GM18505 (cell line): Measurements from ENCODE around the gene WDR70.
"Not testable (repeated sequence)": the region's sequence is repeated elsewhere in the genome, so short reads cannot be mapped to it uniquely, and the experiment has no call there.

ENCODE experiments used
- ATAC-seq: cut with Tn5 transposase; IDR thresholded peaks from one replicate; pipeline ENCODE4 v1.9.1; 2021; ENCODE audit not compliant: unreplicated experiment
- POLR2A ChIP-seq: IDR thresholded peaks from 4 replicates; pipeline ENCODE4 v1.6.1; 2011; ENCODE audit warnings: borderline replicate concordance; ENCODE audit not compliant: insufficient read depth, insufficient read length; ENCODE audit errors: extremely low read depth

WDR70 gene

DNA sequence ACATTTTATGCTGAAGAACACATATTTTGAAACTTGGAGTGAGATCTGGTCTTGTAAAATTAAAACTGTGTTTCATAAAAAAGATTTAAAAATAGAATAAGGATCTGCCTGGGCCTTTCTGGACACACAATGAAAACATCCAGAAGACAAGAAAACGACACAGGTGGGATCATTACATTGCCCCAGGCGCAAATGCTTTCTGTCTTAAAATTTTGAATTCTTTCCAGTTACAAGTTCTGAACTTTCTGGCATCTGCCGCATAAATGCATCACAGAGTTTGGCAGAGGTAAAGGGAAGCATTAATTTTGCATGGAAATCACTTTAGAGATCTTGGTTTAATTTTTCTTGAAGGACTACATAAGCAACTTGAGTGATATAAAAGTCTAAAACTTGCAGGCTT is 219.6 kb downstream of the WDR70 start:
- no peak for ATAC-seq
- no peak for TF ChIP-seq POLR2A

DNA sequence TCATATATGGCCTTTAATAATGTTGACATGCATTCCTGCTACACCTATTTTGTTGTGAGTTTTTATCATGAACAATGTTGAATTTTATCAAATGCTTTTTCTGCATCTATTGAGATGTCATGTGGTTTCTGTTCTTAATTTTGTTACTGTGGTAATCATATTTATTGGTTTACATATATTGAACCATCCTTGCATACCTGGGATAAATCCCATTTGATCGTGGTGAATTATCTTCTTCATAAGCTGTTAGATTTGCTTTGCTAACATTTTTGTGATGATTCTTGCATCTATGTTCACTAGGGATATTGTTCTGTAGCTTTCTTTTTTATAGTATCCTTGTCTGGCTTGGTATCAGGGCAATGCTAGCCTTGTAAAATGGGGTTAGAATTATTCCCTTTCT is 222.0 kb downstream of the WDR70 start:
- no peak for ATAC-seq

GRCh38 chr5:37603072-37603471 is 224.0 kb downstream of the WDR70 start:
- no peak for ATAC-seq
- TF ChIP-seq POLR2A, result no peak

More for the DNA sequence above, 222.0 kb downstream of the WDR70 start:
- no peak for TF ChIP-seq POLR2A

DNA sequence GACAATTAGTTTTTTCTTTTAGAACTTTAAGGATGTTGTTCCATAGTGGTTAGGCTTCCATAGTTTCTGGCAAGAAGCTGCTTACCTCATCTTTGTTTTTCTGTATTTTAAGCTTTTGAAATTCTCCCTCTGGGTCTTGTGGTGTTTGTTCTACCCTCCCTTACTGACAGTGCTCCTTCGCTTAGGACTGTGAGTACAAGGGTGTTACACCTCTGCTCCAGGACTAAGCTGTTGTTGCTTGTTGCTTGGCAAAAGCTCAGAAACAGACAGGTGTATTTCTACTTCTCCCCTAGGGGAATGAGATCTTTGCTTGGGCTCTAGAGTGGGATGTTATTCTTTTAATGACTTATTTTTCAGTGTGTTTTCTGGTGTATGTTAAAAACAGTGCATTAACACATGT is 225.2 kb downstream of the WDR70 start:
- no peak for ATAC-seq
- TF ChIP-seq POLR2A, result no peak

GRCh38 chr5:37606148-37606547 is 227.0 kb downstream of the WDR70 start:
- no peak for TF ChIP-seq POLR2A
- ATAC-seq, result no peak

DNA sequence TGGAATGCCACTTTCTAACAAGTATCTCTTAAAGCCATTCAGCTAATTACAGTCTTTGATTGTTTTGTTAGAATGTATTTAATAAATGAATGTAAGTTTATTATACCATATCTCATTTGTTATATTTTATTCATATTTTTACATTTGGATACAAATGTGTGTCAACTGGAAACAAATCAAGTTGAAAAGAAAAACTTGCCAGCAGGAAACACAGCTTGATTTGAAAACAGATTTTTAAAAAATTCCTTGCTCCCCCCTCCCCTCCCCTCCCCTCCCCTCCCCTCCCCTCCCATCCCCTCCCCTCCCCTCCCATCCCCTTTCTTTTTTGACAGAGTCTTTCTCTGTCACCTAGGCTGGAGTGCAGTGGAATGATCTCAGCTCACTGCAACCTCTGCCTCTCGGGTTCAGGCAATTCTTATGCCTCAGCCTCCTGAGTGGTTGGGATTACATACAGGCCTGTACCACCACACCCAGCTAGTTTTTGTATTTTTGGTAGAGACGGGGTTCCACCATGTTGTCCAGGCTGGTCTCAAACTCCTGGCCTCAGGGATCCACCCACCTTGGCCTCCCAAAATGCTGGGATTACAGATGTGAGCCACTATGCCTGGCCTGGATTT is 227.6 kb downstream of the WDR70 start:
- no peak for ATAC-seq
- no peak for TF ChIP-seq POLR2A

DNA sequence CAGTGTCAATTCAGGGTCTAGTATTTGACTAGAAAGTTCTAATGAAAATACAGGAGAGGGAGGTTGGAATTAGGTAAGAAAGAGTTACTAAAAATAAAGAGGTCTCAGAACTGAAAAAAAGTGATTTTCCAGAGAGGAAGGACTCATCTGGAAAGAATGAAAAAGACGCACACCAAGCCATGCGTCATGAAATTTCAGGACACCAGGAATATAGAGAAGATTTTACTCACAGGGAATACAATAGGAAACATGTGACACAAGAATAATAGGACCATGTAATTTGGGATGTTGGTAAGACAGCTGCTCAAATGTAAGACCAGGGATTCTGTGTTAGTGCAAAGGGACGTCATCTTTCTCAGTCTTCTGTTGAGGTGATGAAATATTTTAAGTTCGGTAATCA is 236.1 kb downstream of the WDR70 start:
- ATAC-seq, result no peak
- no peak for TF ChIP-seq POLR2A

GRCh38 chr5:37619353-37619752 is 240.2 kb downstream of the WDR70 start:
- no peak for ATAC-seq
- no peak for TF ChIP-seq POLR2A

DNA sequence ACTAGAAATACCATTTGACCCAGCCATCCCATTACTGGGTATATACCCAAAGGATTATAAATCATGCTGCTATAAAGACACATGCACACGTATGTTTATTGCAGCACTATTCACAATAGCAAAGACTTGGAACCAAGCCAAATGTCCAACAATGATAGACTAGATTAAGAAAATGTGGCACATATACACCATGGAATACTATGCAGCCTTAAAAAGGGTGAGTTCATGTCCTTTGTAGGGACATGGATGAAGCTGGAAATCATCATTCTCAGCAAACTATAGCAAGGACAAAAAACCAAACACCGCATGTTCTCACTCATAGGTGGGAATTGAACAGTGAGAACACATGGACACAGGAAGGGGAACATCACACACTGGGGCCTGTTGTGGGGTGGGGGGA is 243.2 kb downstream of the WDR70 start:
- not testable (repeated sequence) for ATAC-seq

GRCh38 chr5:37626266-37626665 is 247.1 kb downstream of the WDR70 start:
- no peak for TF ChIP-seq POLR2A
- no peak for ATAC-seq

- no peak for ATAC-seq
- no peak for TF ChIP-seq POLR2A
Observed at GRCh38 chr5:37628876-37629275, 249.8 kb downstream of the WDR70 start.

DNA sequence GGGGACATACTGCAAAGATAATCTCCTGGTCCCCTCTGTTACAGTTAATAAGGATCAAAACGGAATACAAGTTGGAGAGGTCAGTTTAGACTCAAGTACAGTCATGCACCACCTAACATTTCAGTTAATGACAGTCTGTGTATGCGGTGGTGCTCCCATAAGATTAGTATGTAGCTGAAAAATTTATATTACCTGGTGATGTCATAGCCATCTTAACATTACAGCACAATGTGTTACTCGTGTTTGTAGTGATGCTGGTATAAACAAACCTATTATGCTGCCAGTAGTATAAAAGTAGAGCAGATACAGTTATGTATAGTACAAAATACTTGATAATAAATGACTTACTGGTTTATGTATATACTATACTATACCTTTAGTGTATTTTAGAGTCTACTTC is 252.8 kb downstream of the WDR70 start:
- no peak for ATAC-seq
- no peak for TF ChIP-seq POLR2A

DNA sequence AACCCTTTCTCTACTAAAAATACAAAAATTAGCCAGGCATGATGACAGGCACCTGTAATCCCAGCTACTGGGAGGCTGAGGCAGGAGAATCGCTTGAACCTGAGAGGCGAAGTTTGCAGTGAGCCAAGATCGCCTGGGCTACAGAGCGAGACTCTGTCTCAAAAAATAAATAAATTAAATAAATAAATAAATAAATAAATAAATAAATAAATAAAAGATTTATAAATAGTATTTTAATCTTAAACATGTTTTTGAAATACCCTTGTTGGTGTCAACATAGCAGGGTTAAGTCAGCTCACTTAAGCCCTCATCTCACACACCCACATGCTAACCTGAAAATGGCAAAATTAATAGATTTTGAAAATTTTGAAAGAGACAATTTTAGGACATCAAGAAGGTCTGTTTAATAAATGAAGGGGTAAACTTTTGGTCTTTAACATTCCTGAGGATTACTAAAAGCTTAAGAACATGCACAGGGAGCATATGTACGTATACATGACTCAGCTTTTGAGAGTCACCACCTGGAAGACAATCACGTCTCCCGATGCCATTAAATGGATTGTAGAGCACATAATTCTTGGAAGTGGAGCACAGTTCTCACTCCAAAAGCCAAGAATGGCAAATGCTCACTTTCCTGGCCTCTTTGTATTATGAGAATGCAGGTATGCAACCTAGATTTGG is 258.2 kb downstream of the WDR70 start:
- TF ChIP-seq POLR2A, result no peak
- ATAC-seq, result no peak

GRCh38 chr5:37638897-37639296 is 259.8 kb downstream of the WDR70 start:
- no peak for ATAC-seq

GRCh38 chr5:37640088-37640487 is 261.0 kb downstream of the WDR70 start:
- ATAC-seq, result no peak
- TF ChIP-seq POLR2A, result no peak

More at GRCh38 chr5:37638897-37639296, 259.8 kb downstream of the WDR70 start:
- no peak for TF ChIP-seq POLR2A

DNA sequence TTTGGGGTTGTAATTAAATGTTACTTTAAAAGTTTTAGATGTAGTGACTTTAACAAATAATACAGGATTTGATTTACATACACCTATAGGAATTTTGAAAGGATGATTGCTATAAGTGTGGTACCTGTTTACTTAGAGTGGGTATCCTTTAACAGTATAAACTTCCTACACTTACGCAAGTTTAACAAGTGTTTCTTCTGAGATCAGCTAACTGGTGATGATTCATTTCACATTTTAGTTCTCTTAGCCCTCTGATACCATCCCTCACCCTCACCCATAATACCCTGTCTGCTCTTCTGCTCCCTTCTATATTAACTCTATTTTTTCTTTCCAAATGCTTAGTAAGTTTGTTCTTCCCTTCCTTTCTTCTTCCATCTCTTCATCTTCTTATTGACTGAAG is 262.8 kb downstream of the WDR70 start:
- no peak for TF ChIP-seq POLR2A
- no peak for ATAC-seq

DNA sequence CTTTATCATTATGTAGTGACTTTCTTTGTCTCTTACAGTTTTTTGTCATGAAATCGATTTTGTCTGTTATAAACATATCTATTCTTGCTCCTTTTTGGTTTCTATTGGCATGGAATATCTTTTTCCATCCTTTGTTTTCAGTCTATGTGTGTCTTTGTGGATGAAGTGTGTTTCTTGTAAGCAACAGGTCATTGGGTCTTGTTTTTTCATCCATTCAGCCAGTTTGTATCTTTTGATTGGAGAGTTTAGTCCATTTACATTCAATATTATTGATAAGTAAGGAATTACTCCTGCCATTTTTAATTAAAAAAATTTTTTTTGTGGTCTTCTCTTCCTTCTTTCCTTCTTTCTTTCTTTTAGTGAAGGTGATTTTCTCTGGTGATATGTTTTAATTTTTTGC is 266.6 kb downstream of the WDR70 start:
- TF ChIP-seq POLR2A, result no peak
- no peak for ATAC-seq

- ATAC-seq, result not testable (repeated sequence)
Observed at GRCh38 chr5:37654566-37654965, 275.4 kb downstream of the WDR70 start.
